ENCODE results near the gene ME3.

DNA sequence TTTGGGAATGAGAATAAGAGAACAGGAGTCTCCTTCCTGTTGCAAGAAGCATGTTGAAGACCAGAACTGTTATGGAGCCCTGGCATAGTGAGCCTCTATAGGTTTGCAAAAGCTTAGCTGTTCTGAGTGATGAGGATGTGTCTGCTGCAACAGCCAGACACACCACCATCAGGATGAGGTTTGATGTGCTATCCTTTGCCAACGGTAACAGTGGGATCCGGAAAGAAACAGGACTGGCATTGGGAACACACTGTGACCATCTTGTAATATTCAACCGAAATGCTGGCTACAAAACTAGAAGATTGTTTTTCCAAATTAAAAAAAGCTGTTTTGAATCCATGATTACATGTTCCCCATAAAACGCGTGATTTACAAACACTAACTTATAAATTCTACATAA lies 117.0 kb downstream of the ME3 start:
- TF ChIP-seq YY1 (IDR thresholded peaks at IDR 0.05; ENCODE audit: extremely low read depth, insufficient replicate concordance, low read depth, low read length) (no peak), EZH2 (IDR thresholded peaks at IDR 0.05) (no peak), CEBPB (IDR thresholded peaks at IDR 0.05; ENCODE audit: low read depth) (no peak), ZNF274 (IDR thresholded peaks at IDR 0.05; ENCODE audit: low read depth, low read length) (no peak), EGR1 (IDR thresholded peaks at IDR 0.05; ENCODE audit: low read depth) (no peak), RAD21 (IDR thresholded peaks at IDR 0.05; ENCODE audit: low read depth) (no peak), POLR2AphosphoS5 (IDR thresholded peaks at IDR 0.05; ENCODE audit: low read depth, low read length) (no peak)
- TF ChIP-seq, protein P1, sequence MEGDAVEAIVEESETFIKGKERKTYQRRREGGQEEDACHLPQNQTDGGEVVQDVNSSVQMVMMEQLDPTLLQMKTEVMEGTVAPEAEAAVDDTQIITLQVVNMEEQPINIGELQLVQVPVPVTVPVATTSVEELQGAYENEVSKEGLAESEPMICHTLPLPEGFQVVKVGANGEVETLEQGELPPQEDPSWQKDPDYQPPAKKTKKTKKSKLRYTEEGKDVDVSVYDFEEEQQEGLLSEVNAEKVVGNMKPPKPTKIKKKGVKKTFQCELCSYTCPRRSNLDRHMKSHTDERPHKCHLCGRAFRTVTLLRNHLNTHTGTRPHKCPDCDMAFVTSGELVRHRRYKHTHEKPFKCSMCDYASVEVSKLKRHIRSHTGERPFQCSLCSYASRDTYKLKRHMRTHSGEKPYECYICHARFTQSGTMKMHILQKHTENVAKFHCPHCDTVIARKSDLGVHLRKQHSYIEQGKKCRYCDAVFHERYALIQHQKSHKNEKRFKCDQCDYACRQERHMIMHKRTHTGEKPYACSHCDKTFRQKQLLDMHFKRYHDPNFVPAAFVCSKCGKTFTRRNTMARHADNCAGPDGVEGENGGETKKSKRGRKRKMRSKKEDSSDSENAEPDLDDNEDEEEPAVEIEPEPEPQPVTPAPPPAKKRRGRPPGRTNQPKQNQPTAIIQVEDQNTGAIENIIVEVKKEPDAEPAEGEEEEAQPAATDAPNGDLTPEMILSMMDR (IDR thresholded peaks at IDR 0.05 in 2 of 3, conservative IDR thresholded peaks at IDR 0.05 in 1 of 3; ENCODE audit: borderline replicate concordance in 1 of 3, insufficient read depth in 1 of 3, low read depth in 2 of 3, low read length in 2 of 3), result no peak

Data from HCT116 (cell line).